H1 (cell line): ENCODE data around the gene CHRD. TPM values are rescaled to one million over a fixed set of nuclear protein-coding genes. Genes with fewer than 3 reads are reported as not detected.

Source experiments
- CTCF ChIA-PET: fragments of 300-600 bp; sonication (Branson Sonifier 250); formaldehyde crosslinking; loops from one replicate; lab custom pipeline; 2021; ENCODE audit not compliant: partially characterized antibody; lab: Charles Lee
- POLR2A ChIA-PET: fragments of 300-600 bp; sonication (Branson Sonifier 250); formaldehyde crosslinking; loops from one replicate; lab custom pipeline; 2021; ENCODE audit warnings: inconsistent platforms; ENCODE audit not compliant: partially characterized antibody; lab: Charles Lee
- DNase-seq, 2 experiments: peaks; one replicate each; pipeline versions ENCODE4 v3.0.0 to v3.0.0-alpha.2; 2010 to 2022; ENCODE audit warnings: low spot score in 2 of 2, low read depth in 1 of 2, mixed read lengths in 1 of 2
- FAIRE-seq: peaks from 2 replicates; lab custom pipeline; 2011; peaks lifted over from hg19 to GRCh38; lab: Jason Lieb, UNC
- H2AFZ ChIP-seq: 2 replicates; pipeline ENCODE4 v1.8.1; 2012; ENCODE audit warnings: low read length, inconsistent platforms
- H2AK5ac ChIP-seq: 2 replicates; pipeline ENCODE4 v1.6.1; 2013; ENCODE audit warnings: low read depth, low read length
- H2BK120ac ChIP-seq: replicated peaks from 2 replicates; pipeline ENCODE3; 2013; ENCODE audit warnings: low read depth, low read length, inconsistent platforms
- H2BK12ac ChIP-seq: 2 replicates; pipeline ENCODE4 v1.6.1; 2013; ENCODE audit warnings: low read depth, low read length
- H2BK15ac ChIP-seq: 2 replicates; pipeline ENCODE4 v1.6.1; 2013; ENCODE audit warnings: low read length
- H2BK20ac ChIP-seq: 2 replicates; pipeline ENCODE4 v1.6.1; 2013; ENCODE audit warnings: low read length
- H2BK5ac ChIP-seq: 2 replicates; pipeline ENCODE4 v1.6.1; 2013; ENCODE audit warnings: low read depth, low read length
- H3K14ac ChIP-seq: 2 replicates; pipeline ENCODE4 v1.6.1; 2013; ENCODE audit warnings: inconsistent platforms; ENCODE audit not compliant: insufficient read length
- H3K18ac ChIP-seq: 2 replicates; pipeline ENCODE4 v1.6.1; 2013; ENCODE audit warnings: low read length; ENCODE audit errors: extremely low read depth
- H3K23ac ChIP-seq: 2 replicates; pipeline ENCODE4 v1.6.1; 2013; ENCODE audit warnings: inconsistent platforms; ENCODE audit not compliant: insufficient read length
- H3K23me2 ChIP-seq: 2 replicates; pipeline ENCODE4 v1.6.1; 2013; ENCODE audit warnings: low read depth, low read length
- H3K27ac ChIP-seq: 2 replicates; pipeline ENCODE4 v1.6.1; 2011; ENCODE audit warnings: low read depth, low read length, inconsistent platforms
- H3K27me3 ChIP-seq, 4 experiments: replicated peaks in 1 of 4; 1 replicate in 1 of 4; 2 replicates in 3 of 4; pipeline versions ENCODE4 v1.6.1 to v1.8.1; 2011 to 2013; ENCODE audit warnings: low read length in 3 of 4, mild to moderate bottlenecking in 3 of 4, inconsistent platforms in 2 of 4, mixed read lengths in 2 of 4, moderate library complexity in 1 of 4; ENCODE audit not compliant: control insufficient read depth in 3 of 4, insufficient read depth in 3 of 4; ENCODE audit errors: extremely low read depth in 1 of 4
- H3K36me3 ChIP-seq, 4 experiments: 2 replicates each; pipeline versions ENCODE4 v1.6.1 to v1.8.1; 2011 to 2013; ENCODE audit warnings: mild to moderate bottlenecking in 4 of 4, low read length in 3 of 4, moderate library complexity in 2 of 4, control low read depth in 1 of 4, inconsistent platforms in 1 of 4; ENCODE audit not compliant: insufficient read depth in 4 of 4, control insufficient read depth in 2 of 4
- H3K4ac ChIP-seq: replicated peaks from 2 replicates; pipeline ENCODE3; 2013; ENCODE audit warnings: low read length, low read depth, mixed read lengths, inconsistent platforms; ENCODE audit not compliant: insufficient read length
- H3K4me1 ChIP-seq, 4 experiments: replicated peaks in 1 of 4; 1 replicate in 1 of 4; 2 replicates in 3 of 4; pipeline versions ENCODE4 v1.6.1 to v1.8.1; 2011 to 2013; ENCODE audit warnings: low read length in 3 of 4, inconsistent platforms in 2 of 4, mixed read lengths in 1 of 4; ENCODE audit not compliant: insufficient read depth in 4 of 4, control insufficient read depth in 3 of 4
- H3K4me2 ChIP-seq, 2 experiments: 2 replicates each; pipeline versions ENCODE4 v1.6.1 to v1.8.1; 2011 to 2013; ENCODE audit warnings: low read depth in 2 of 2, low read length in 2 of 2, control low read depth in 1 of 2, inconsistent platforms in 1 of 2, mild to moderate bottlenecking in 1 of 2; ENCODE audit not compliant: insufficient read depth in 1 of 2
- H3K4me3 ChIP-seq, 4 experiments: fragments of 200-600, 300-600 bp in 1 of 4; sonication (generic), shearing (Covaris generic), sonication (Bioruptor Twin) in 1 of 4; 2 replicates each; pipeline versions ENCODE4 v1.5.1 to v1.8.1; 2011 to 2016; ENCODE audit warnings: low read length in 4 of 4, low read depth in 3 of 4, control low read depth in 2 of 4, inconsistent platforms in 2 of 4, mild to moderate bottlenecking in 2 of 4, mixed read lengths in 1 of 4, moderate library complexity in 1 of 4; ENCODE audit not compliant: insufficient read depth in 2 of 4; ENCODE audit errors: extremely low read depth in 1 of 4
- H3K56ac ChIP-seq: replicated peaks from 2 replicates; pipeline ENCODE3; 2013; ENCODE audit warnings: low read depth, mild to moderate bottlenecking, mixed read lengths, low read length, inconsistent platforms; ENCODE audit not compliant: insufficient read length
- H3K79me1 ChIP-seq: 2 replicates; pipeline ENCODE4 v1.6.1; 2013; ENCODE audit warnings: low read depth, low read length, control low read depth
- H3K79me2 ChIP-seq, 2 experiments: 2 replicates each; pipeline versions ENCODE4 v1.6.1 to v1.8.1; 2012 to 2013; ENCODE audit warnings: low read length in 2 of 2, mild to moderate bottlenecking in 2 of 2, inconsistent platforms in 1 of 2; ENCODE audit not compliant: insufficient read depth in 2 of 2, control insufficient read depth in 1 of 2
- H3K9ac ChIP-seq, 4 experiments: replicated peaks in 1 of 4; 1 replicate in 1 of 4; 2 replicates in 3 of 4; pipeline versions ENCODE4 v1.6.1 to v1.8.1; 2011 to 2013; ENCODE audit warnings: low read depth in 3 of 4, low read length in 3 of 4, control low read depth in 2 of 4, mild to moderate bottlenecking in 2 of 4, moderate library complexity in 2 of 4, inconsistent platforms in 1 of 4; ENCODE audit errors: extremely low read depth in 1 of 4
- H3K9me3 ChIP-seq, 2 experiments: 2 replicates each; pipeline versions ENCODE4 v1.6.1 to v1.8.1; 2012 to 2013; ENCODE audit warnings: mild to moderate bottlenecking in 2 of 2, moderate library complexity in 2 of 2, control low read depth in 1 of 2, inconsistent platforms in 1 of 2, low read depth in 1 of 2, low read length in 1 of 2, mixed read lengths in 1 of 2; ENCODE audit not compliant: insufficient read depth in 2 of 2
- H4K20me1 ChIP-seq, 2 experiments: replicated peaks in 1 of 2; 2 replicates each; pipeline versions ENCODE3 to v1.8.1; 2011 to 2013; ENCODE audit warnings: inconsistent platforms in 2 of 2, low read length in 2 of 2, mild to moderate bottlenecking in 1 of 2; ENCODE audit not compliant: insufficient read depth in 2 of 2, control insufficient read depth in 1 of 2
- H4K5ac ChIP-seq: 2 replicates; pipeline ENCODE4 v1.6.1; 2013; ENCODE audit warnings: low read length, low read depth, mixed read lengths, inconsistent platforms; ENCODE audit not compliant: insufficient read length
- H4K8ac ChIP-seq: 2 replicates; pipeline ENCODE4 v1.8.0; 2013; ENCODE audit warnings: mild to moderate bottlenecking, moderate library complexity, low read length, inconsistent platforms; ENCODE audit not compliant: insufficient read depth; ENCODE audit errors: extremely low read depth
- H4K91ac ChIP-seq: replicated peaks from 2 replicates; pipeline ENCODE3; 2013; ENCODE audit warnings: low read length, mixed read lengths, inconsistent platforms; ENCODE audit not compliant: insufficient read length
- CREB1 ChIP-seq: IDR thresholded peaks from 2 replicates; pipeline ENCODE4 v1.6.1; 2012; ENCODE audit warnings: inconsistent platforms
- CTBP2 ChIP-seq: IDR thresholded peaks from 2 replicates; pipeline ENCODE4 v1.7.0; 2011; ENCODE audit warnings: borderline replicate concordance, mild to moderate bottlenecking, moderate library complexity, mixed read lengths, low read length; ENCODE audit not compliant: insufficient read depth, insufficient read length
- YY1 ChIP-seq: IDR thresholded peaks from 2 replicates; pipeline ENCODE4 v1.6.1; 2011; ENCODE audit warnings: low read depth, mild to moderate bottlenecking, low read length
- WGBS, 2 experiments: shearing (Covaris generic) in 1 of 2; methylation state at CpG; one replicate each; pipeline versions ENCODE4 v1.1.6 to v1.1.7; 2013 to 2015; ENCODE audit warnings: low lambda C conversion rate in 2 of 2, mixed read lengths in 2 of 2, inconsistent platforms in 1 of 2, low coverage in 1 of 2, missing lambda C conversion rate in 1 of 2; ENCODE audit not compliant: insufficient replicate concordance in 2 of 2, insufficient coverage in 1 of 2, insufficient read length in 1 of 2; ENCODE audit errors: extremely low coverage in 1 of 2, missing lambda C conversion rate in 1 of 2; 5-methylcytosine and 5-hydroxymethylcytosine counted together
- polyA plus RNA-seq, 7 experiments: library from polyadenylated mRNA; depleted of rRNA in 3 of 7; stranded (reverse) in 5 of 7; unstranded in 2 of 7; fragments of >200 nt in 5 of 7; fragments of 200-250 nt in 2 of 7; gene quantifications; 1 replicate in 5 of 7; 2 replicates in 1 of 7; 4 replicates in 1 of 7; pipeline versions ENCODE4 v1.2.1 to v1.2.3, GENCODE V29; 2011 to 2013; ENCODE audit warnings: missing spikeins in 2 of 7, mixed read lengths in 2 of 7
- total RNA-seq: library from RNA; stranded (reverse); fragmentation: NEBNext Ultra II Directional; extraction: Animal tissue kit (Norgen Biotek cat#: 25700); gene quantifications from 2 replicates; pipeline ENCODE4 v1.2.1, GENCODE V29; 2021
- TF ChIP-seq, protein P1 (sequence below): IDR thresholded peaks from 2 replicates; pipeline ENCODE4 v1.6.1; 2012; ENCODE audit warnings: low read length, inconsistent platforms

The CHRD gene
- total and polyA plus RNA-seq, 2 of the 8 experiments (the other 6 are each of a cell fraction or from before 2014, with no cell fraction given), result 0.62 to 0.86 TPM

DNA sequence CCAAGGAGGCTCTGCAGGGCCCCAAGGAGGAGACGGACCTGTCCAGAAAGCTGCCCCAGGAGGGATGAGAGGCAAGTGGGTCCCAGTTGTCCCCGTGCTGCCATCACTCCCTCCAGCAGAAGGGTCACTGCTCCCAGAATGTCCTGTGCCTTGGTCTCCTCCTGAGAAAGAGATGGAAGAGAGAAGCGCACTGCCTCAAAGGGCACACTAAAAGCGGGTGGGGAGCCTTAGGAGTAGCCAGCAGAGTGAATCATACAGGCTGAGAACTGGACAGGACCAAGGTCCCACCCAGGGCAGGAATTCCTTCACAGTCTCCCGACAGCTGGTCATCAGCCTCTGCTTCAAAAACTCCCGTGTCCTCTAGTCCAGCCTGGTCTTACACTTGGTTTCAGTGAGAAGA, 6.4 kb upstream of the CHRD start:
- Histone ChIP-seq H3K23ac (no peak overlapping the region), H2BK15ac (no peak overlapping the region), H3K27me3 (peaks cover 0 to 9% (median 7%) of the 10 kb centered on the region in 4 experiments; a peak in 6 of 7 replicates), H3K4me2 (no peak overlapping the region), H3K23me2 (no peaks in the 10 kb centered on the region; the same call in 1 of the 2 replicates), H3K4me1 (peaks cover 4 to 18% (median 15%) of the 10 kb centered on the region in 4 experiments), H3K9ac (no peak overlapping the region), H4K20me1 (peaks cover 0 to 5% of the 10 kb centered on the region in 2 experiments), H2AFZ (no peak overlapping the region), H2BK20ac (no peak overlapping the region), H4K8ac (no peak overlapping the region), H3K18ac (no peak overlapping the region), H3K4ac (no peak overlapping the region), H3K4me3 (no peak overlapping the region), H3K79me1 (no peaks in the 10 kb centered on the region), H4K91ac (no peak overlapping the region), H3K27ac (no peak overlapping the region), H3K14ac (no peak overlapping the region), H2BK5ac (no peak overlapping the region), H2BK12ac (no peak overlapping the region), H2AK5ac (no peak overlapping the region), H3K56ac (no peak overlapping the region), H3K79me2 (no peaks in the 10 kb centered on the region), H3K9me3 (no peaks in the 10 kb centered on the region), H2BK120ac (no peak overlapping the region), H4K5ac (no peak overlapping the region), H3K36me3 (peaks cover 0 to 5% (median 4%) of the 10 kb centered on the region in 4 experiments; a peak in 6 of 8 replicates)
- POLR2A ChIA-PET, result interaction anchor here (0.6 to 4.2 kb wide), 4 partner anchors 11 to 293 kb away, joined by 3 to 32 read pairs (median 3); partner anchors contain the start of genes CLCN2 and POLR2H
- FAIRE-seq (no peak), DNase-seq (no peak)
- TF ChIP-seq CTBP2, result no peak
- no peak for TF ChIP-seq CREB1
- no peak for TF ChIP-seq YY1
- TF ChIP-seq, protein P1, sequence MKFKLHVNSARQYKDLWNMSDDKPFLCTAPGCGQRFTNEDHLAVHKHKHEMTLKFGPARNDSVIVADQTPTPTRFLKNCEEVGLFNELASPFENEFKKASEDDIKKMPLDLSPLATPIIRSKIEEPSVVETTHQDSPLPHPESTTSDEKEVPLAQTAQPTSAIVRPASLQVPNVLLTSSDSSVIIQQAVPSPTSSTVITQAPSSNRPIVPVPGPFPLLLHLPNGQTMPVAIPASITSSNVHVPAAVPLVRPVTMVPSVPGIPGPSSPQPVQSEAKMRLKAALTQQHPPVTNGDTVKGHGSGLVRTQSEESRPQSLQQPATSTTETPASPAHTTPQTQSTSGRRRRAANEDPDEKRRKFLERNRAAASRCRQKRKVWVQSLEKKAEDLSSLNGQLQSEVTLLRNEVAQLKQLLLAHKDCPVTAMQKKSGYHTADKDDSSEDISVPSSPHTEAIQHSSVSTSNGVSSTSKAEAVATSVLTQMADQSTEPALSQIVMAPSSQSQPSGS, result no peak
- CTCF ChIA-PET, result interaction anchor here (0.9 to 11.5 kb wide), 20 partner anchors 10 to 173 kb away, joined by 3 to 223 read pairs (median 18); partner anchors contain the start of genes CHRD, CLCN2 and FAM131A
- 85% methylated on average over 6 of the region's 6 CpGs; no CpG with 5 or more reads in 1 of the 2 experiments for WGBS, 2 experiments
